PC-9 (cell line): Measurements from ENCODE around the gene SCARF2. TPM values are rescaled to one million over a fixed set of nuclear protein-coding genes. Genes with fewer than 3 reads are reported as not detected.
"Not testable (repeated sequence)": the region's sequence is repeated elsewhere in the genome, so short reads cannot be mapped to it uniquely, and the experiment has no call there.

Experiments
- BruUV-seq: library from RNA; stranded (reverse); fragments of 400-500 nt; replicated peaks from 2 replicates; lab custom pipeline; 2021; lab: Mats Ljungman, UMichigan
- CTCF ChIA-PET: fragments of 300-600 bp; sonication (Branson Sonifier 250); formaldehyde crosslinking; loops from one replicate; lab custom pipeline; 2022; ENCODE audit warnings: antibody characterized with exemption; lab: Charles Lee
- POLR2A ChIA-PET: fragments of 300-600 bp; sonication (Branson Sonifier 250); formaldehyde crosslinking; loops from one replicate; lab custom pipeline; 2022; ENCODE audit warnings: antibody characterized with exemption; ENCODE audit not compliant: unreplicated experiment; lab: Charles Lee
- DNase-seq, 2 experiments: peaks; one replicate each; pipeline versions ENCODE4 v3.0.0 to v3.0.0-alpha.2; 2015 to 2022; ENCODE audit warnings: mixed read lengths in 1 of 2
- H2AFZ ChIP-seq: fragments of 200-600 bp; sonication (generic); 2 replicates; pipeline ENCODE4 v1.8.1; 2017; ENCODE audit warnings: antibody characterized with exemption
- H3F3A ChIP-seq: fragments of 200-600 bp; sonication (generic); 2 replicates; pipeline ENCODE4 v1.8.1; 2017; ENCODE audit warnings: antibody characterized with exemption, mild to moderate bottlenecking, low read depth; ENCODE audit not compliant: insufficient read depth
- H3K27ac ChIP-seq: fragments of 200-600 bp; sonication (generic); 2 replicates; pipeline ENCODE4 v1.6.1; 2016; ENCODE audit warnings: mixed run types
- H3K27me3 ChIP-seq: fragments of 200-600 bp; sonication (generic); 2 replicates; pipeline ENCODE4 v1.6.1; 2016; ENCODE audit warnings: low read depth, mixed run types; ENCODE audit not compliant: insufficient read depth
- H3K36me3 ChIP-seq: fragments of 200-600 bp; sonication (generic); 2 replicates; pipeline ENCODE4 v1.6.1; 2016; ENCODE audit warnings: low read depth, mixed run types
- H3K4me1 ChIP-seq: fragments of 200-600 bp; sonication (generic); replicated peaks from 2 replicates; pipeline ENCODE4 v1.6.1; 2016; ENCODE audit warnings: mixed run types; ENCODE audit not compliant: insufficient read depth
- H3K4me2 ChIP-seq: fragments of 200-600 bp; sonication (generic); 2 replicates; pipeline ENCODE4 v1.6.1; 2017; ENCODE audit warnings: mixed run types
- H3K4me3 ChIP-seq: fragments of 200-600 bp; sonication (generic); 2 replicates; pipeline ENCODE4 v1.6.1; 2016; ENCODE audit warnings: mixed run types
- H3K79me2 ChIP-seq: fragments of 200-600 bp; sonication (generic); 2 replicates; pipeline ENCODE4 v1.6.1; 2017; ENCODE audit warnings: low read depth, mixed run types
- H3K9me2 ChIP-seq: fragments of 200-600 bp; sonication (generic); 2 replicates; pipeline ENCODE4 v1.8.1; 2017; ENCODE audit warnings: mild to moderate bottlenecking; ENCODE audit not compliant: insufficient read depth
- H3K9me3 ChIP-seq: fragments of 200-600 bp; sonication (generic); 2 replicates; pipeline ENCODE4 v1.8.1; 2016; ENCODE audit warnings: low read depth; ENCODE audit not compliant: insufficient read depth
- H4K20me1 ChIP-seq: fragments of 200-600 bp; sonication (generic); 2 replicates; pipeline ENCODE4 v1.8.1; 2017; ENCODE audit not compliant: insufficient read depth
- EZH2 ChIP-seq: fragments of 200-600 bp; sonication (generic); IDR thresholded peaks from 2 replicates; pipeline ENCODE4 v1.8.0; 2017; ENCODE audit warnings: antibody characterized with exemption, low read depth
- intact Hi-C: fragments of 100-400 bp; cut with micrococcal nuclease; formaldehyde crosslinking; loops from one replicate; pipeline ENCODE4 v1.10.0; 2022; ENCODE audit not compliant: unreplicated experiment
- total RNA-seq: library from RNA; stranded (reverse); gene quantifications from 2 replicates; pipeline ENCODE4 v1.2.3, GENCODE V29; 2021
- TF ChIP-seq, protein P1 (sequence below): fragments of 200-600 bp; sonication (generic); conservative IDR thresholded peaks from 2 replicates; pipeline ENCODE4 v1.6.1; 2017; ENCODE audit warnings: mixed run types, antibody characterized with exemption, mild to moderate bottlenecking, moderate library complexity

Gene SCARF2
- total RNA-seq, 1 experiment from 2014 or later = 0.52 TPM

DNA sequence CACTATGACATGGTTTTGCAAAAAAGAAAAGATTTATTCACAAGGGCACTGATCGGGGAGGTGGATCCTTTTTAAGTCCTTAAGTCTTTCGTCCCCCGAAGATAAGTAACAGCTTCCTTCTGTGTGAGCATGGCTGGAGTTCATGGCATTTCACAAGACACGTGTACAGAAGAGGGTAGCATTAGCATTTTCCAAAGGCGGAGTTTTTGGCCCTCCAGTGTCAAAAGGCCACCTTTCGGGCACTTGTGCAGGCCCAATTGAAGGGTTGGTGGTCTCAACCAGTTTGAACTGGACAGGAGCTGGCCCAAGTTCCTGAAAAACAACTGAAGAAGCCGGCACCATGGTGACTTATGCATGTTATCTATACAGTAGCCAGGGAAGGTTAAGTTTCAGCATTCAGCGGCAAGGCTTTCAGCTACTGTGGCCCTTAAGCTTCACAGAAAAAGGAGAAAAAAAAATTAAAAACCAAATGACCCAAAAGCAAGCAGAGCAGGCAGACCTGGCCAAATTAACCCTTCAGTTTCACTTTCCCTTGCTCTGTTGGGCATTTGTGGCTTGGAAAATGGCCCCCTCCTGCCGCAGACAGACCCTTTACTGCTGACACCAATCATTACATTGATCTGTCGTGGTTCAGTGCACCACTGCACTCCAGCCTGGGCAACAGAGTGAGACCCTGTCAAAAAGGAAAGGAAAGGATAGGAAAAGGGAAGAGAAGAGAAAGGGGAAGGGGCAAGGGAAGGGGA is 25.0 kb downstream of the SCARF2 start:
- BruUV-seq = no TSS peak
- ChIA-PET CTCF (no interaction called here), POLR2A (no interaction called here)

DNA sequence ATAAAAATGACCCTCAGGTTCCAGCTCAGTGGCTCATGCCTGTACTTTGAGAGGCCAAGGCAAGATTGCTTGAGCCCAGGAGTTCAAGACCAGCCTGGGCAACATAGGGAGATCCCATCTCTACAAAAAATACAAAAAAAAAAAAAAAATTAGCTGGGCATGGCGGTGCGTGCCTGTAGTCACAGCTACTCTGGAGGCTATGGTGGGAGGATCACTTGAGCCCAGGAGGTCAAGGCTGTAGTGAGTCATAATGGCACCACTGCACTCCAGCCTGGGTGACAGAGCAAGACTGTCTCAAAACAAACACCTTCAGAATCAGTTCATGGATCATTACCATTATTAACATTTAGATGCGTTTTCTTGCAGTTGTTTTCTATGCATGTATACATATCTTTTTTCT is 28.2 kb downstream of the SCARF2 start:
- BruUV-seq, H3K79me2 ChIP-seq, H2AFZ ChIP-seq, intact Hi-C loops, DNase-seq, H3K9me2 ChIP-seq, H3K36me3 ChIP-seq, POLR2A ChIA-PET, H3K27me3 ChIP-seq, H3K4me2 ChIP-seq, H3K27ac ChIP-seq, H3F3A ChIP-seq, H3K9me3 ChIP-seq, H3K4me1 ChIP-seq, H3K4me3 ChIP-seq, H4K20me1 ChIP-seq: not testable (repeated sequence)
- CTCF ChIA-PET = interaction anchor here (0.6 kb wide), 1 partner anchor 450 kb away, joined by 3 read pairs; no protein-coding TSS in a partner anchor

More for the DNA sequence above, 25.0 kb downstream of the SCARF2 start:
- Histone ChIP-seq H3F3A (no peaks in the 10 kb centered on the region), H3K36me3 (no peaks in the 10 kb centered on the region), H3K79me2 (no peaks in the 10 kb centered on the region), H2AFZ (no peak overlapping the region), H3K4me1 (no peaks in the 10 kb centered on the region), H3K4me3 (no peak overlapping the region), H3K27me3 (no peaks in the 10 kb centered on the region), H3K27ac (no peak overlapping the region), H4K20me1 (no peaks in the 10 kb centered on the region), H3K9me3 (no peaks in the 10 kb centered on the region), H3K4me2 (no peak overlapping the region), H3K9me2 (no peaks in the 10 kb centered on the region)
- TF ChIP-seq EZH2 = no peak
- TF ChIP-seq, protein P1, sequence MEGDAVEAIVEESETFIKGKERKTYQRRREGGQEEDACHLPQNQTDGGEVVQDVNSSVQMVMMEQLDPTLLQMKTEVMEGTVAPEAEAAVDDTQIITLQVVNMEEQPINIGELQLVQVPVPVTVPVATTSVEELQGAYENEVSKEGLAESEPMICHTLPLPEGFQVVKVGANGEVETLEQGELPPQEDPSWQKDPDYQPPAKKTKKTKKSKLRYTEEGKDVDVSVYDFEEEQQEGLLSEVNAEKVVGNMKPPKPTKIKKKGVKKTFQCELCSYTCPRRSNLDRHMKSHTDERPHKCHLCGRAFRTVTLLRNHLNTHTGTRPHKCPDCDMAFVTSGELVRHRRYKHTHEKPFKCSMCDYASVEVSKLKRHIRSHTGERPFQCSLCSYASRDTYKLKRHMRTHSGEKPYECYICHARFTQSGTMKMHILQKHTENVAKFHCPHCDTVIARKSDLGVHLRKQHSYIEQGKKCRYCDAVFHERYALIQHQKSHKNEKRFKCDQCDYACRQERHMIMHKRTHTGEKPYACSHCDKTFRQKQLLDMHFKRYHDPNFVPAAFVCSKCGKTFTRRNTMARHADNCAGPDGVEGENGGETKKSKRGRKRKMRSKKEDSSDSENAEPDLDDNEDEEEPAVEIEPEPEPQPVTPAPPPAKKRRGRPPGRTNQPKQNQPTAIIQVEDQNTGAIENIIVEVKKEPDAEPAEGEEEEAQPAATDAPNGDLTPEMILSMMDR = no peak
- DNase-seq = no peak
- intact Hi-C loops = no loop called here

DNA sequence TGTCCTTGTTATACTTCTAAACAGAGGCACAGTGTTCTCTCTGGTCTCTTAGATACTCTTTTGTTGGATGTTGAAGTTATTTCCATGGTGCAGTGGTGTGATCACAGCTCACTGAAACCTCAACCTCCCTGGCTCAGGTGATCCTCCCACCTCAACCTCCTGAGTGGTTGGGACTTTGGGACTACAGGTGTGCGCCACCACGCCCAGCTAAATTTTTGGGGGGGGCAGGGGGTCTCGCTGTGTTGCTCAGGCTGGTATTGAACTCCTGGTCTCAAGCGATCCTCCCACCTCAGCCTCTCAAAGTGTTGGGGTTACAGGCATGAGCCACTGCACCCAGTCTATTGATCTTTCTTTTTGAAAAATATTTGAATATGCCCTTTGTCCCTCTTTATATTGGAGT is 28.7 kb downstream of the SCARF2 start:
- no peaks in the 10 kb centered on the region for H3K9me3 ChIP-seq
- no peaks in the 10 kb centered on the region for H3K4me1 ChIP-seq
- no peak overlapping the region for H3K4me2 ChIP-seq
- no peak for DNase-seq
- intact Hi-C loops = no loop called here
- no peak for TF ChIP-seq EZH2
- TF ChIP-seq, protein P1 = no peak
- no peaks in the 10 kb centered on the region for H3K79me2 ChIP-seq
- no peaks in the 10 kb centered on the region for H4K20me1 ChIP-seq
- no peaks in the 10 kb centered on the region for H3F3A ChIP-seq
- no peak overlapping the region for H3K4me3 ChIP-seq
- H3K27ac ChIP-seq = no peak overlapping the region
- CTCF ChIA-PET = no interaction called here
- H3K9me2 ChIP-seq = no peaks in the 10 kb centered on the region
- H3K27me3 ChIP-seq = no peaks in the 10 kb centered on the region
- no TSS peak for BruUV-seq
- no peak overlapping the region for H2AFZ ChIP-seq
- no peaks in the 10 kb centered on the region for H3K36me3 ChIP-seq
- POLR2A ChIA-PET = interaction anchor here (0.5 kb wide), 1 partner anchor 13 kb away, joined by 6 read pairs; no protein-coding TSS in a partner anchor
